A549 (cell line): ENCODE results near the gene PDE8B.

Source experiments
- ESRRA ChIP-seq: fragments of 150-350 bp; IDR thresholded peaks from 2 replicates; pipeline ENCODE4 v1.6.1; 2014; ENCODE audit warnings: mild to moderate bottlenecking, low read length, borderline replicate concordance
- HDAC2 ChIP-seq: fragments of 200-600 bp; sonication (generic); IDR thresholded peaks from 2 replicates; pipeline ENCODE4 v1.6.1; 2016
- RNF2 ChIP-seq: fragments of 200-600 bp; sonication (generic); IDR thresholded peaks from 2 replicates; pipeline ENCODE4 v1.6.1; 2016; ENCODE audit warnings: low read depth, mild to moderate bottlenecking, antibody characterized with exemption, moderate library complexity, borderline replicate concordance
- SMC3 ChIP-seq: fragments of >200 bp; sonication (Bioruptor Twin); formaldehyde crosslinking; IDR thresholded peaks from 3 replicates; pipeline ENCODE4 v1.6.1; 2018; ENCODE audit warnings: inconsistent platforms
- TF ChIP-seq, protein P1 (sequence below): fragments of >200 bp; sonication (Bioruptor Twin); formaldehyde crosslinking; IDR thresholded peaks from 3 replicates; pipeline ENCODE4 v1.5.1; 2016

DNA sequence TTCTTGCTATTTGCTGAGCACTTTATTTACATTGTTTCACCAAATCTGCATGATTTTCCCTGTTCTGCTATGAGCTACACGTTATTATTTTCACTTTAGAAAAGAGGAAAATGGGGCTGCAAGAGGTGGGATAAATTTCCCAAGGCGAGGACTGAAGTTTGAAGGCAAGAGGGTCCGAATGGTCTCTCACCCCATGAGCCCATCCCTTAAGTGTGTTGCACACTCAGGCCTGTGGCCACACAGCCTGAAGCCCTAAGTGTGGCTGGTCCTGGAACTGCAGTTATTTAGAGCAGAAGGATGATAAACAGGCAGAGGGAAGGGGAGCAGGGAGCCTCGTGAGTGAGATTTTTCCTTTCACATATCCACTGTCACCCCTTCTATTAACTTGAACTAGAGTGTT lies 7.8 kb downstream of the PDE8B start:
- TF ChIP-seq, protein P1, sequence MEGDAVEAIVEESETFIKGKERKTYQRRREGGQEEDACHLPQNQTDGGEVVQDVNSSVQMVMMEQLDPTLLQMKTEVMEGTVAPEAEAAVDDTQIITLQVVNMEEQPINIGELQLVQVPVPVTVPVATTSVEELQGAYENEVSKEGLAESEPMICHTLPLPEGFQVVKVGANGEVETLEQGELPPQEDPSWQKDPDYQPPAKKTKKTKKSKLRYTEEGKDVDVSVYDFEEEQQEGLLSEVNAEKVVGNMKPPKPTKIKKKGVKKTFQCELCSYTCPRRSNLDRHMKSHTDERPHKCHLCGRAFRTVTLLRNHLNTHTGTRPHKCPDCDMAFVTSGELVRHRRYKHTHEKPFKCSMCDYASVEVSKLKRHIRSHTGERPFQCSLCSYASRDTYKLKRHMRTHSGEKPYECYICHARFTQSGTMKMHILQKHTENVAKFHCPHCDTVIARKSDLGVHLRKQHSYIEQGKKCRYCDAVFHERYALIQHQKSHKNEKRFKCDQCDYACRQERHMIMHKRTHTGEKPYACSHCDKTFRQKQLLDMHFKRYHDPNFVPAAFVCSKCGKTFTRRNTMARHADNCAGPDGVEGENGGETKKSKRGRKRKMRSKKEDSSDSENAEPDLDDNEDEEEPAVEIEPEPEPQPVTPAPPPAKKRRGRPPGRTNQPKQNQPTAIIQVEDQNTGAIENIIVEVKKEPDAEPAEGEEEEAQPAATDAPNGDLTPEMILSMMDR = 0 out of 3 replicates have a peak, but pooled peaks have one; percentile 14
- TF ChIP-seq HDAC2 = no peak
- TF ChIP-seq RNF2 = no peak
- no peak for TF ChIP-seq ESRRA
- TF ChIP-seq SMC3 = no peak
